GM12865 (cell line): Measurements from ENCODE around the gene USF1.
"Not testable (repeated sequence)": the region's sequence is repeated elsewhere in the genome, so short reads cannot be mapped to it uniquely, and the experiment has no call there.

Experiments used
- DNase-seq: peaks from one replicate; pipeline ENCODE4 v3.0.0; 2010; ENCODE audit warnings: low read depth
- H3K4me3 ChIP-seq: 2 replicates; pipeline ENCODE4 v1.5.1; 2011; ENCODE audit warnings: mild to moderate bottlenecking, low read depth, low read length, control low read depth
- TF ChIP-seq, protein P1 (sequence below): IDR thresholded peaks from 2 replicates; pipeline ENCODE4 v1.5.1; 2011; ENCODE audit warnings: low read length, control low read depth, low read depth, inconsistent platforms; ENCODE audit not compliant: insufficient read depth; ENCODE audit errors: missing control alignments

Gene USF1

DNA sequence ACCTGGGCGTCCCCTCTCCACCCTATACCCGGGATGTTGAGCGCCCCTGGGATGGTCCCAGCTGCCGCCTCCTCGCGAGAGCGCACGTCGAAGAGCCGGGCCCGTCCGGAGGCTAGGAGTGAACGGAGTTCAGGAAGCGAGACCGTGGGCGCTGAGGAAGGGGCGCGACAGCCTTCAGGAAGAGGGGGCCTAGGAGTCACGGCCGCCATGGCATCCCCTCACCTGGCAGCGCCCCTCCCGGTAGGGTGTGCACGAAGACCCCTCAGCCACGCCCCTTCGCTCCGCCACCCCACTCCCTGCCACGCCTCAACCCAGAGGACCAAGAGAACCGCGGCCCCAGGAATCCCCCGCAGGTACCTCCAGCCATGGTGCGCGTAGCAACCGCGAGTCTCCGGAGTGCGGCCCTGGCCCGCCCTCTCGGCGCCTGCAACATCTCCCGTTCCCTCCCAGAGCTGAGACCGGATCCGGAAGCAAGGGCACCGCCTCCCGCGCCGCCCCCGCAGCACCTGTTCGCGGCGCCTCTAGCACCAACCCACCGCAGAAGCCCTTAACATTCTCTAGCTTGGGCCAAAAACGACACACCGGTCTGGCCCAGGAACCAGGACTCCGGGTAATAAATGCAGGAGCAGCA lies 7.1 kb downstream of the USF1 start, which contains the start of gene TSTD1:
TSS of gene TSTD1 (minus strand) at position 442 of the 631 bp plus-strand sequence. CDS start at position 367, 75 bp downstream.
- H3K4me3 ChIP-seq, result peak within 1 kb of the TSS; percentile 64
- DNase-seq, result peak; percentile 90
- TF ChIP-seq, protein P1, sequence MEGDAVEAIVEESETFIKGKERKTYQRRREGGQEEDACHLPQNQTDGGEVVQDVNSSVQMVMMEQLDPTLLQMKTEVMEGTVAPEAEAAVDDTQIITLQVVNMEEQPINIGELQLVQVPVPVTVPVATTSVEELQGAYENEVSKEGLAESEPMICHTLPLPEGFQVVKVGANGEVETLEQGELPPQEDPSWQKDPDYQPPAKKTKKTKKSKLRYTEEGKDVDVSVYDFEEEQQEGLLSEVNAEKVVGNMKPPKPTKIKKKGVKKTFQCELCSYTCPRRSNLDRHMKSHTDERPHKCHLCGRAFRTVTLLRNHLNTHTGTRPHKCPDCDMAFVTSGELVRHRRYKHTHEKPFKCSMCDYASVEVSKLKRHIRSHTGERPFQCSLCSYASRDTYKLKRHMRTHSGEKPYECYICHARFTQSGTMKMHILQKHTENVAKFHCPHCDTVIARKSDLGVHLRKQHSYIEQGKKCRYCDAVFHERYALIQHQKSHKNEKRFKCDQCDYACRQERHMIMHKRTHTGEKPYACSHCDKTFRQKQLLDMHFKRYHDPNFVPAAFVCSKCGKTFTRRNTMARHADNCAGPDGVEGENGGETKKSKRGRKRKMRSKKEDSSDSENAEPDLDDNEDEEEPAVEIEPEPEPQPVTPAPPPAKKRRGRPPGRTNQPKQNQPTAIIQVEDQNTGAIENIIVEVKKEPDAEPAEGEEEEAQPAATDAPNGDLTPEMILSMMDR, result peak; percentile 3

DNA sequence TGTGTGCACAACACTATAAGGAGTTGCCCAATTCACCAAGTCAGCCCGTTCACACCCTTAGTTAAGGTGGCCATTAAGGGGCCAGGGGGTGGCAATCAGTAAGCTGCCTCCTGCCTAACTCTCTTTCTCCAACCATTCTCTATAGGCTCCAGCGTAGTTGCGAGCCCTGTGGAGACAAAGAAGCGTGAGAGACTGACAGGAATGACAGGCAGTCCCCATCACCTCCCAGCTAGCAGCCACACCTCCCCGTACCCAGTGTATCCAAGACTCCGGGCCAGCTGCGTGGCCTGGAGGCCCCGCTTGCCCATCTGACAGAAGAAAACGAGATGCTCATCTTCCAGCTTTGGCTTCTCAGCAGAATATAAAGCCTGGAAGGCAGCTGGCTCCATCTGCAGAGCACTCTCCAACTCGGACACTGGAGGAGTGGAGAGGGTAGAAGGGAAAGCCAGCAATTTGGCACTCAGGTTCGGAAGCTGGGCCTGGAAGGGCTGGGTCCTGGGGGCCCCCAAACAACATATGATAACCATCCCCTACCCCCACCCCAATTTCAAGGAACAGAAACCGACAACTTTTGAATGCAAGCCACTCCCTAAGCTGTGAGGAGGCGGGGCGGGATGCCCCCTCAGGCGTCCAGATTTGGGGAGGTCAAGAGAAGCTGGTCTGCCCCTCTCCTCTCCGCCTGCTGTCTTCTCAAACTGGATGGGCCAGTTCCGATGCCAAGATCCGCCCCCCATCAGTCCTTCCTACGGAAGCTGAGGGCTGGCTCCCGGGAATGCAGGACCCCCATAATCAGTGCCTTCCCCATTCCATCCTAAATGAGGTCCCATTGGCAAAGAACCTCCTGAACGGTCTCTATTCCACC lies 7.9 kb downstream of the USF1 start:
- TF ChIP-seq, protein P1, result no peak
- peak overlapping the region; percentile 64 for H3K4me3 ChIP-seq
- no peak for DNase-seq

DNA sequence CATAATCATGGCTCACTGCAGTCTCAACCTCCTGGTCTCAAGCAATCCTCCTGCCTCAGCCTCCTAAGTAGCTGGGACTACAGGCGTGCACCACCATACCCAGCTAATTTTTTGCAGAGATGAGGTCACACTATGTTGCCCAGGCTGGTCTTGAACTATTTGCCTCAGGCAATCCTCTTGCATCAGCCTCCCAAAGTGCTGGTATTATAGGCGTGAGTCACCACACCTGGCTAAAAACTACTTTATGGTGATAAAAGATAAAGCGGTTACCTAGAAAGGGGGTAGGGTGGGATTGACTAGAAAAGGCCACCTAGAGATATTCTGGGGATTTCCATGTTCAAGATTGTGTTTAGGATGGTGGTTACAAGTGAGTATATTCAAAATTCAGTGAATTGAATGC lies 12.0 kb downstream of the USF1 start:
- H3K4me3 ChIP-seq, result no peak overlapping the region
- DNase-seq, result no peak
- TF ChIP-seq, protein P1, result no peak

DNA sequence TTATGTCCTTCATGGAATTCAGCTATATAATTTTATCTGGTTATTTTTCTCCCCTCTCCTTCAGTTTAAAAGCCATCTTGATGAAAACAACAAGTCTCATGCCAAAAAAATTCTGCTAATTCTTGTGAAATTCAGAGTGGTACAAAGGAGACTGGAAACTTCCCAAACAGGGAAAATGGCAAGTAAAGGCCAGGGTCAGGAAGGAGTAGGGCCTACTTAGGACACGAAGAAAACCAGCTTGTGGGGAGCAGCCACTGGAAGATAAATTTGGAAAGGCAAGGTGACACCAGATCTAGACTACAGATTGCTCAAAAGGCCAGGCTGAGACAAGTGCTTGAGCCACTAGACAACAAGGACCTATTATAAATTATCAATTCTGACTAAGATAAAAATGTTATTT lies 13.4 kb downstream of the USF1 start:
- TF ChIP-seq, protein P1, result no peak
- no peak overlapping the region for H3K4me3 ChIP-seq
- no peak for DNase-seq

DNA sequence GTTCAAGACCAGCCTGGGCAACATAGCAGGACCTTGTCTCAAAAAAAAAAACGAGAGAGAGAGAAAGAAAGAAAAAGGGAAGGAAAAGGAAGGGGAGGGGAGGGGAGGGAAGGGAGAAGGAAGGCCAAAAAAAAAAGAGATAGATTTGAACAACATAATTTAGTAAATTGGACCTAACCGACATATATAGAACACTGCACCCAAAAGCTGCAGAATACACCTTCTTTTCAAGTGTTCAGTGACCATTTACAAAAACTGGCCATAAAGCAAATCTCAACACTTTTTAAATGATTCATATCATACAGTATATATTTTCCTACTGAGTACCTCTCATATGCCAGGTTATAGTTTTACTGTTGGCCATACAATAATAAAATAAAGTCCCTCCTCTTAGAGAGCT lies 13.9 kb downstream of the USF1 start:
- H3K4me3 ChIP-seq, result no peak overlapping the region
- TF ChIP-seq, protein P1, result no peak
- DNase-seq, result no peak

DNA sequence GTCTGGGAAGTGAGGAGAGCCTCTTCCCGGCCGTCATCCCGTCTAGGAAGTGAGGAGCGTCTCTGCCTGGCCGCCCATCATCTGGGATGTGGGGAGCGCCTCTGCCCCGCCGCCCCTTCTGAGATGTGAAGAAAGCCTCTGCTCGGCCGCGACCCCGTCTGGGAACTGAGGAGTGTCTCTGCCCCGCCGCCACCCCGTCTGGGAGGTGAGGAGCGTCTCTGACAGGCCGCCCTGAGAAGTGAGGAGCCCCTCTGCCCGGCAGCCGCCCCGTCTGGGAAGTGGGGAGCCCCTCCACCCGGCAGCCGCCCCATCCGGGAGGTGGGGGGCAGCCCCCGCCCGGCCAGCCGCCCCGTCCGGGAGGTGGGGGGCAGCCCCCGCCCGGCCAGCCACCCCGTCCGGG lies 16.3 kb downstream of the USF1 start:
- not testable (repeated sequence) for H3K4me3 ChIP-seq, DNase-seq

DNA sequence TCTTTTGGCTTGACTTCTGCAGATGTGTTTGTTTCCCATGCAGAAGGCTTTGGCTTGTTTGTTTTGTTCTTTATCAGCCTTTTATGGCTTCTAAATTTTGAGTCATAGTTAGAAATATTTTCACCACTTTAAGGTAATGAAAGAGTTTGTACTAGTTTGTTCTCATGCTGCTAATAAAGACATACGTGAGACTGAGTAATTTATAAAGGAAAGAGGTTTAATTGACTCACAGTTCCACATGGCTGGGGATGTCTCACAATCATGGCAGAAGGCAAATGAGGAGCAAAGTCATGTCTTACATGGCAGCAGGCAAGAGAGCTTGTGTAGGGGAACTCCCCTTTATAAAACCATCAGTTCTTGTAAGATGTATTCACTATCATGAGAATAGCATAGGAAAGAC lies 18.8 kb downstream of the USF1 start:
- DNase-seq, result peak; percentile 22
- not testable (repeated sequence) for H3K4me3 ChIP-seq

DNA sequence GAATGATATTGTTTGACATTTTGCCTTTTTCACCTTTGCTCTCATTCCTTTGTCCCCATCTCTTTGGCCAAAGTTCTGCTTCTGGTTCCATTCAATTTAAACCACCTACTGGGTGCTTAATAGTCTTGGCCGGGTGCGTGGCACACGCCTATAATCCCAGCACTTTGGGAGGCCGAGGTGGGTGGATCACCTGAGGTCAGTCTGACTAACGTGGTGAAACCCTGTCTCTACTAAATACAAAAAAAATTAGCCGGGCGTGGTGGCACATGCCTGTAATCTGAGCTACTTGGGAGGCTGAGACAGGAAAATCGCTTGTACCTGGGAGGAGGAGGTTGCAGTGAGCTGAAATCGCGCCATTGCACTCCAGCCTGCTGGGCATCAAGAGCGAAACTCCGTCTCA lies 23.3 kb downstream of the USF1 start:
- not testable (repeated sequence) for H3K4me3 ChIP-seq, DNase-seq
